Measurements from ENCODE around the gene NQO1.

DNA sequence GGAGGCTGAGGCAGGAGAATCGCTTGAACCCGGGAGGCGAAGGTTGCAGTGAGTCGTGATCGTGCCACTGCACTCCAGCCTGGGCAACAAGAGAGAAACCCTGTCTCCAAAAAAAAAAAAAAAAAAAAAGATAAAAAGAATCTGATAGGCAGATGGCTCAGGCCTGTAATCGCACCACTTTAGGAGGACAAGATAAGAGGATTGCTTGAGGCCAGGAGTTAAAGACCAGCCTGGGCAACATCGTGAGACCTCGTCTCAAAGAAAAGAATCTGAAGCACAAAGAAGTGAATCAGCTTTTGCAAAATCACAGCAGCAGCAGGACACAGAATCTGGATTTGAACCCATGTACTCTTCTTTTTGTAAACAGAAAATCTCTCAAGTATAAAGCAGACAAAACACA, 20.8 kb upstream of the NQO1 start:
- TF ChIP-seq EZH2 (IDR thresholded peaks at IDR 0.05) (no peak), POLR2AphosphoS5 (IDR thresholded peaks at IDR 0.05; ENCODE audit: borderline replicate concordance, low read depth, low read length) (no peak), FOXP2 (optimal IDR thresholded peaks at IDR 0.05; ENCODE audit: control extremely low read depth, extremely low read length, insufficient read depth) (no peak)
